Measurements from ENCODE around the gene IQCB1. TPM values are rescaled to one million over a fixed set of nuclear protein-coding genes. Genes with fewer than 3 reads are reported as not detected.

Gene IQCB1
- total RNA-seq, 1 donor from 2014 or later: 89.6 TPM

GRCh38 chr3:121730940-121731687, 103.7 kb downstream of the IQCB1 start:
- H4K20me1 ChIP-seq (ENCODE audit: low read depth): no peaks in the 10 kb centered on the region
- TF ChIP-seq CTCF (IDR thresholded peaks at IDR 0.05) (no peak), EZH2 (IDR thresholded peaks at IDR 0.05) (no peak), EZH2phosphoT487 (IDR thresholded peaks at IDR 0.05) (no peak)
- peaks cover 3% of the 10 kb centered on the region for H3K36me3 Mint-ChIP-seq
- no peak overlapping the region for H3K4me3 ChIP-seq
- no peaks in the 10 kb centered on the region for H3F3A ChIP-seq (ENCODE audit: low read depth)
- no peaks in the 10 kb centered on the region for H3K4me1 Mint-ChIP-seq
- no peak overlapping the region for H2AFZ ChIP-seq (replicated peaks)
- peak overlapping the region; percentile 56 for H3K27ac ChIP-seq
- H3K9me3 Mint-ChIP-seq: no peaks in the 10 kb centered on the region
- H3K79me2 ChIP-seq (ENCODE audit: low read depth): peaks cover 54% of the 10 kb centered on the region
- DNase-seq (ENCODE audit: low spot score): peak; percentile 13
- peaks cover 19% of the 10 kb centered on the region for H3K4me1 ChIP-seq
- H3K9me3 ChIP-seq (ENCODE audit: low read depth): no peaks in the 10 kb centered on the region
- peaks cover 4% of the 10 kb centered on the region for H3K36me3 ChIP-seq
- H3K4me3 Mint-ChIP-seq: no peak overlapping the region
- H3K27me3 Mint-ChIP-seq (ENCODE audit: insufficient read depth, low read depth): no peaks in the 10 kb centered on the region
- H3K9ac ChIP-seq: peak overlapping the region; percentile 18
- H3K4me2 ChIP-seq: peak overlapping the region; percentile 48
- H3K27me3 ChIP-seq: no peaks in the 10 kb centered on the region
- no peak overlapping the region for H3K27ac Mint-ChIP-seq

GRCh38 chr3:121724130-121724529, 110.7 kb downstream of the IQCB1 start:
- H3K9me3 ChIP-seq (ENCODE audit: low read depth): no peaks in the 10 kb centered on the region
- Mint-ChIP-seq H3K27me3 (ENCODE audit: insufficient read depth, low read depth) (no peaks in the 10 kb centered on the region), H3K4me3 (no peak overlapping the region), H3K4me1 (no peaks in the 10 kb centered on the region), H3K27ac (no peak overlapping the region), H3K36me3 (peaks cover 33% of the 10 kb centered on the region), H3K9me3 (peaks cover 2% of the 10 kb centered on the region)
- H3K36me3 ChIP-seq: peaks cover 22% of the 10 kb centered on the region
- DNase-seq (ENCODE audit: low spot score): no peak
- no peak overlapping the region for H2AFZ ChIP-seq (replicated peaks)
- no peaks in the 10 kb centered on the region for H4K20me1 ChIP-seq (ENCODE audit: low read depth)
- H3K9ac ChIP-seq: no peak overlapping the region
- H3K27ac ChIP-seq: no peak overlapping the region
- H3F3A ChIP-seq (ENCODE audit: low read depth): no peaks in the 10 kb centered on the region
- no peak overlapping the region for H3K4me2 ChIP-seq
- H3K79me2 ChIP-seq (ENCODE audit: low read depth): no peaks in the 10 kb centered on the region
- TF ChIP-seq EZH2phosphoT487 (IDR thresholded peaks at IDR 0.05) (no peak), EZH2 (IDR thresholded peaks at IDR 0.05) (no peak), CTCF (IDR thresholded peaks at IDR 0.05) (no peak)
- no peaks in the 10 kb centered on the region for H3K27me3 ChIP-seq
- no peaks in the 10 kb centered on the region for H3K4me1 ChIP-seq
- no peak overlapping the region for H3K4me3 ChIP-seq

- Mint-ChIP-seq H3K27me3 (ENCODE audit: insufficient read depth, low read depth) (no peaks in the 10 kb centered on the region), H3K9me3 (peaks cover 2% of the 10 kb centered on the region), H3K4me1 (no peaks in the 10 kb centered on the region), H3K4me3 (no peak overlapping the region), H3K27ac (no peak overlapping the region), H3K36me3 (peaks cover 35% of the 10 kb centered on the region)
- no peaks in the 10 kb centered on the region for H3K9me3 ChIP-seq (ENCODE audit: low read depth)
- DNase-seq (ENCODE audit: low spot score): no peak
- no peak for TF ChIP-seq CTCF (IDR thresholded peaks at IDR 0.05)
- TF ChIP-seq EZH2phosphoT487 (IDR thresholded peaks at IDR 0.05): no peak
- no peak for TF ChIP-seq EZH2 (IDR thresholded peaks at IDR 0.05)
- H3K27ac ChIP-seq: no peak overlapping the region
- no peaks in the 10 kb centered on the region for H4K20me1 ChIP-seq (ENCODE audit: low read depth)
- H3F3A ChIP-seq (ENCODE audit: low read depth): no peaks in the 10 kb centered on the region
- no peak overlapping the region for H3K4me3 ChIP-seq
- H3K4me1 ChIP-seq: no peaks in the 10 kb centered on the region
- peaks cover 25% of the 10 kb centered on the region for H3K36me3 ChIP-seq
- no peak overlapping the region for H3K4me2 ChIP-seq
- no peaks in the 10 kb centered on the region for H3K27me3 ChIP-seq
- no peak overlapping the region for H2AFZ ChIP-seq (replicated peaks)
- no peaks in the 10 kb centered on the region for H3K79me2 ChIP-seq (ENCODE audit: low read depth)
- no peak overlapping the region for H3K9ac ChIP-seq
These were observed 111.4 kb downstream of the IQCB1 start for GRCh38 chr3:121723485-121723884.

All from neural progenitor cell (in vitro differentiated cells).